ENCODE measurements around the gene COQ8B.

DNA sequence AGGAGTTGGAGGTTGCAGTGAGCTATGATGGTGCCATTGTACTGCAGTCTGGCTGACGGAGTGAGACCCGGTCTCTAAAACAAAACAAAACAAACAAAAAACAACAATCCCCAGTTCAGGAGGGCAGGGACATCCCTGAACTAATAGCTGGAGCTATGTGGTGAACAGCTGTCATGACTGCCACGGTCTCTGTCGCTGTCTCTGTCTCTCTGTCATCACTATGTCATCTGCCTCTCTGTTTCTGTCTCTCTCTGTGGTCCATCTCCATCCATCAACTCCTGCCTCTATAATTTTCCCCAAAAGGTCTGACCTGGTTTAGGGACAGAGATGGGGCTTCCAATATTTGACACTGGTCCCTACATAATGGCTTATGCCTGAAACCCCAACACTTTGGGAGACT lies 7.6 kb upstream of the COQ8B start:
- TF ChIP-seq, protein P1, sequence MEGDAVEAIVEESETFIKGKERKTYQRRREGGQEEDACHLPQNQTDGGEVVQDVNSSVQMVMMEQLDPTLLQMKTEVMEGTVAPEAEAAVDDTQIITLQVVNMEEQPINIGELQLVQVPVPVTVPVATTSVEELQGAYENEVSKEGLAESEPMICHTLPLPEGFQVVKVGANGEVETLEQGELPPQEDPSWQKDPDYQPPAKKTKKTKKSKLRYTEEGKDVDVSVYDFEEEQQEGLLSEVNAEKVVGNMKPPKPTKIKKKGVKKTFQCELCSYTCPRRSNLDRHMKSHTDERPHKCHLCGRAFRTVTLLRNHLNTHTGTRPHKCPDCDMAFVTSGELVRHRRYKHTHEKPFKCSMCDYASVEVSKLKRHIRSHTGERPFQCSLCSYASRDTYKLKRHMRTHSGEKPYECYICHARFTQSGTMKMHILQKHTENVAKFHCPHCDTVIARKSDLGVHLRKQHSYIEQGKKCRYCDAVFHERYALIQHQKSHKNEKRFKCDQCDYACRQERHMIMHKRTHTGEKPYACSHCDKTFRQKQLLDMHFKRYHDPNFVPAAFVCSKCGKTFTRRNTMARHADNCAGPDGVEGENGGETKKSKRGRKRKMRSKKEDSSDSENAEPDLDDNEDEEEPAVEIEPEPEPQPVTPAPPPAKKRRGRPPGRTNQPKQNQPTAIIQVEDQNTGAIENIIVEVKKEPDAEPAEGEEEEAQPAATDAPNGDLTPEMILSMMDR (IDR thresholded peaks at IDR 0.05; ENCODE audit: insufficient read depth, low read depth, low read length) = no peak
- no peak for TF ChIP-seq EZH2 (IDR thresholded peaks at IDR 0.05; ENCODE audit: insufficient read depth, low read length)

All from astrocyte (in vitro differentiated cells and primary cell).